Measurements from ENCODE around the gene VMO1.
"Not testable (repeated sequence)": the region's sequence is repeated elsewhere in the genome, so short reads cannot be mapped to it uniquely, and the experiment has no call there.

Gene VMO1

DNA sequence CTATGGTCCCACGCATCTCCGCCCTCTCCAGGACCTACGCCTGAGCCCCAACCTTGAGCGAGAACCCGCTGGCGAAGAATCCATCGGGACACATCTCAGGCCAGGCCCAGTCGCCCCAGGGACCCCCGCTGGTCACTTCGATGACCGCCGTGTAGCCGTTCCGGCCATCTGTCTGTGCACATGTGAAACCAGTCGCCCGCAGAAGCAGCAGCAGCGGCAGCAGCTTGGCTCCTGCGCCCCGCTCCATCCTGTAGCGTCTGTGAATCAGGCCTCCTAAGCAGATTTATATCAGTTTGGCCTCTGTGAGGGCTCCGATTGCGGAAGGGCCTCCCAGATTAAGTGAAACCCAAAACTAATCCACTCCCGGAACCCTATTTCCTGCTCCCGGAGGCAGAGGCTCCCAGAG lies at the start of gene VMO1:
VMO1 (minus strand) TSS at position 259 of the 406 bp plus-strand sequence; CDS start at position 247, 12 bp downstream.
- peak in 2 of 3 donors; percentile 34 to 45 for DNase-seq

DNA sequence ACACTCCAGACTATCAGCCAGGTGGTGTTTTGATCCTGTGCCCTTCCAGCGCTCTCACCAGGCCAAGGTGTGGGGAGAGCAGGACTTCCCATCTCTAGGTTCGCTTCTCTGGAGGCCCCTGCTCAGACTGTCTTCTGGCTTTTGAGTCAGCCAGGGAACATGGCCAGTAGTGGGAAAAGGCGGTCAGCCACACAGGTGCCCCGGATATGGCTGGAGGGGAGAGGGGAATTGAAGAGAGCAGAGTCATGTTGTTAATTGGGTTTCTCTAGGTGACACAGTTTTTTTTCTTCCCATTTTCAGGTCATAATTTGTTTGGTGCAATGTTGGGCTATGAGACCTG lies 48.5 kb upstream of the VMO1 start:
- no peak for DNase-seq

DNA sequence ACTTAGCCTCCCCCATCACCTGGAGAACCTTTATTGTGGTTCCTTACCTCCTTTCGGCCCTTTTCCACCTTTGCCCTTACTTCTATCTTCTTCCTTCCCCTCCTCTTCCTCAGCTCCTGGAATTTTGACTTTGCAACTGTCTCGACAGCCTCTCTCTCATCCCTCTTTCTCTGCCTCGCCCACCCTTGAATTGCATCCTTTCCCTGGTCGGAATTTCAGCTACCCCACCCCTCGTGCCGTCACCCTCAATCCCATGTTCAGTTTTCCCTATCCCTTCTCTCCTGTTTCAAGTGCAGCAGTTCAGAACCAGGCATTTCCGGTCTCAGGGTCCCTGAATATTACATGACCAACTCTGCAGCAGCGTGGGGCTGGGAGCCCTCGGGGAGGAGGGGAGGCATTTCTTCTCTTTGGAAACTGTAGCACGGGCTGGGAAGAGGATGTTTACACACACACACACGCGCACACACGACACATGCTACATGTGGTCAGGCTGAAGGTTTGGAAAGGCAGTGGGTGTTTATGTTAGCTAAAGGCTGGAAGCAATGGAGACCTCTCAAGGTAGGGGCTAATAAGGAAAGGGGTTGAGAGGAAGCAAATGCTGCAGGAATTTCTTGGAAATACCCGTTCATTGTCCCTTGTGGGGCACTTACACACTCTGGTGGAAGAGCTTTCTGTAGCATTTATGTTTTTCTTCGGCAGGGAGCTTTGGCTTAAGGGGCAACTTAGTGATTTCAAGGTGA lies 47.9 kb upstream of the VMO1 start:
- DNase-seq, result peak; percentile 53 to 65 (median 57)

DNA sequence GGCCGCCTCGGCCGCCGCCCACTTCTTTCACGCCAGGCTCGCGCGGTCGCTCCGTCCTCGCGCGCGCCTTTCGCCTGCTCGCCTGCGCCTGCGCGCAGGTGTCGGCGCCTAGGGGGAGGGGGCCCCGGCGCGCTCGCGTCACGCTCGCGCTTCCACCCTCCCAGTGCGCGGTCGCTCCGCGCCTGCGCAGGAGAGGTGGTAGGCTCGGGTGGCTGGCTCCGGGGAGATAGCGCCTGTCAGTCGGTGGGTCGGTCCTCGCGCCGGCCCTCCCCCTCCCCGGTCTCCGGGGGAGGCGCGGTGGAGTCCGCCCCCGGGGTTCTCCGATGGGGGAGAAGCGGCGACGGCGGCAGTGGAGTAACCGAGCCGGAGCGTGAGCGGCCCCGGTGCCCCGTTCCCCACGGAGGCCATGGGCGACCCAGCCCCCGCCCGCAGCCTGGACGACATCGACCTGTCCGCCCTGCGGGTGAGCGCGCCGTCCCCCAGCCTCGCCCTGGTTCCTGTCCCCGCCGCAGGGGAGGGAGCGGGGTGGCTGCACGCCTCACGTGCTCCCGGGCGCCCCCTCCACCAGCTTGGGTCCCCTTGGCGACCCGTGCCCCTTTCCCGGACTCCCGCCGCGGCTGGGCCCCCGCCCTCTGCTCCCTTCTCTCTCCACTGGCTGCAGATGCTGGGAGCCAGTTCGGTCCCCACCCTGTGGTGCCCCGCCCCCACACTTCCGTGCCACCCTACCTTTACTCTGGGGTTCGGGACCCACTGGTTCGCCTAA lies 47.2 kb upstream of the VMO1 start, which contains the start of gene MINK1:
MINK1 (plus strand) TSS at position 163 of the 763 bp plus-strand sequence; CDS start at position 407, 244 bp downstream.
- peak; percentile 92 to 98 (median 97) for DNase-seq

DNA sequence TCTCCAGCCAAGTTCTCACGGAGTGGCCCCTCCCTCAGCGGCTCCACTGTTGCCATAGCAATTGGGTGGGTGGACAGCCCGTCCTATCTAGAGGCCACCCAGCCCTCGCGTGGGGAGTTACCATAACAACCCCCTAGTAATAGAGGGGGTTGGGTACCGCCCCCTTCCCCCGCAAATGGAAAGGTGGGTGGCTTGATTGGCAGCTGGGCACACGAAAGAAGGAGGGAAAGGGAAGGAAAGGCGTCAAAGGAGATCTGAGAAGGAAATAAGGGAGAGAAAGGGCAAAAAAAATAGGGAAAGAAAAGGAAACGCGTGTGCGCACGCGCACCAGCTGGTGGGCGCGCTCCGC lies 46.6 kb upstream of the VMO1 start:
- DNase-seq, result not testable (repeated sequence)

- DNase-seq, result no peak
Measured at GRCh38 chr17:4827399-4827798, 41.2 kb upstream of the VMO1 start.

DNA sequence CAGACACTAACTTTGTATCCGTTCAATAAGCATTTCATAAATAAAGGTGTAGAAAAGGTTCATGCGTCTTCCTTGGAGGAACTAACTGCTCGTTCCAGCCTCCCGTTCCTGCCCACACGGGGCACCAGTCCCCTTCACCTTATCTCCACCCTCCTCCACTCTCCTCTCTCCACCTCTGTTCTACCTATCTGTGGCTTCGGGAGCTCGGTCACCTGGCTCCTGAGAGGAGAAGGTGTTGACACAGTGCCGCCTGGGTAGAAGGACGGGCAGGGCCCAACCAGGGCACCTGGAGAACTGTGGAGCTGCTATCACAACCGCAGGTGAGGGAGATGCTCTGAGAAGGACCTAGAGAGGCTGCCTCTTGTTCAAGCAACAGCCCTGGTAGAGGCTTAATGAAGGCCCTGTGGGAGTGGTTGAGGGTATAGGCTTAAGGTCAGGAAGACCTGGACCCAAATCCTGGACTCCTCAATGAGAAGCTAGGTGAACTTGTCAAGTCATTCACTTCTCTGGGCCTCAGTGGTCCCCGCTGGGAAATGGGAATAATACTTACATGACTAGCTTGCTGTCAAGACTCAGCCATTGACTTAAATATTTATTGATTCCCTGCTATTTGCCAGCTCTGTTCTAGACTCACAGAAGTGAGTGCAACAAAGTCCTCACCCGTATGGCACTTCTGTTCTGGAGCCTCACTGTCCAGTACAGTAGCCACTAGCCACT lies 37.4 kb upstream of the VMO1 start:
- no peak for DNase-seq

- DNase-seq, result no peak
Measured at GRCh38 chr17:4822835-4823234, 36.7 kb upstream of the VMO1 start.

- no peak for DNase-seq
Measured at GRCh38 chr17:4818276-4818675, 32.1 kb upstream of the VMO1 start.

DNA sequence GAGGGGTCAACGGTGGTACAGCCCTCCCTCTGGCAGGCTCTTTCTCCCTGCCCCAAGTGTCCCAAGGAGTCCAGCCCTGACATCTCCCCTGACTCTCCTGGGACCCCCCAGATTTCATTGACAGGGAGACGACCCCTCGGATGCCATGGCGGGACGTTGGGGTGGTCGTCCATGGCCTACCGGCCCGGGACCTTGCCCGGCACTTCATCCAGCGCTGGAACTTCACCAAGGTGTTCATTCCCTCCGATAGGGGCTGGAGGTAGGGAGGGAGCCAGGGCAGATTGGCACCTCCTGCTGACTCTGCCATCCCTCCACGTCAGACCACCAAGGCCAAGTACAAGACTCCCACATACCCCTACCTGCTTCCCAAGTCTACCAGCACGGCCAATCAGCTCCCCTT lies 30.7 kb upstream of the VMO1 start:
- DNase-seq, result no peak

DNA sequence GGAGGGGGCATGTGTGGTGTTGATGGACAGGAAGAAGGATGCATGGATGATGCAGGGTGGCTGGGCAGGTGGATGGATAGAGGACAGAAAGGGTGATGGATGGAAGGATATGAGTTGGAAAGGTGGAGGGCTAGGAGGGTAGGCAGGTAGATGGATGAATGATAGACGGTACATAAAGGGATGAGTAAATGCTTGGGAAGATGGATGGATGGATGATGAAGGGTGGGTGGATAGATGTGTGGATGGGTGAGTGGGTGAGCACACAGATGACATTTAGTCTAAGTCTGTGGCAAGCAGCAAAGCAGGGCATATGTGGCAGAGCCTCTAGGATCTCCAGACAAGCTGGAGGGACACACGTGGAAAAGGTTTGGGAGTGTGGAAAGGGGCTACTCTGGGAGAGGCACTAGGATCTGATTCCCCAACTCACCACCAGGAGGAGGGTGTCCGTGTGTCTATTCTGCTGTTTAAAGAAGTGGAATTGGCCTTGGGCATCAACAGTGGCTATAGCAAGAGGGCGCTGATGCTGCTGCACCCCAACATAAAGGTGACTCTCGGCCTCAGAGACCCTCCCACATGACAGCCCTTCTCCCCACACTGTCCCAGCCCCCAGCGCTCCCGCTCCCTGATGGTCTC lies 29.0 kb upstream of the VMO1 start:
- DNase-seq, result peak in 1 of 3 donors; percentile 28

DNA sequence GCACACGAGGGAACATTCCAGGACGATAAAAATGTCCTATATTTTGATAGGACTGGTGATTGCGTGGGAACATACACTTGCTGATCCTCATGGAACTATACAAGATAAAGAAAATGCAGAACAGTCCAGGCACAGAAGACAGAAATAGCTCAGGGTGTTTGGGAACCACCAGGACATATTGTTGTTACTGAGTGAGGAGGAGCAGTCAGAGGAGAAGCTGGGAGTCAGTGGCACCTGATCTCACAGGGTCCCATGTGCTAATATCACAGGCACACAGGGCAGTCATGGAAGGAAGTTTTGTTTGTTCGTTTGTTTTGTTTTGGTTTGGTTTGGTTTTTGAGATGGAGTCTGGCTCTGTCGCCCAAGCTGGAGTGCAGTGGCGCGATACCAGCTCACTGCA lies 26.5 kb upstream of the VMO1 start:
- no peak for DNase-seq

- DNase-seq, result no peak
Measured at GRCh38 chr17:4811471-4811870, 25.3 kb upstream of the VMO1 start.

DNA sequence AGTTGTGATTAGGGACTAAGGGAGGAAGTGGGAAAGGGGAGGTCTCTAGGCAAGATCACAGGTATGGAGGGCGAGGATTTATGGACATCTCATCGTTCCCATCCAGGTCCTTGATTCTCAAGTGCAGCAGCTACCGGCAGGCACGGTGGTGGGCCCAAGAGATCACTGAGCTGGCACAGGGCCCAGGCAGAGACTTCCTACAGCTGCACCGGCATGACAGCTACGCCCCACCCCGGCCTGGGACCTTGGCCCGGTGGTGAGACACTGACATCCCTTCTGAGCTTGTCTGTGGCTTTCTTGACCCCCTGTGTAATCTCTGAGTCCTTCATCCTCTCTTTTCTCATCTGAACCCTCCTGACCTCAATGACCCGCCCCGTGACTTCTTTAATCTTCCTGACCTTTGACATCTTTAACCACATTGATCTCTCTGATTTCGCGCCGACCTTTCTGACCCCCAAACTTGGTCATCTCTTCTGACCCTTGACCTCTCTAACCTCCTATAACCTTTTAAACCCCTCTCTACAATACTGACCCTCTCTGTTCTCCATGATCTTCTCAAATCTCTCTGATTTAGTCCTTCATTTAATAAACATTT lies 24.6 kb upstream of the VMO1 start:
- no peak for DNase-seq

GRCh38 chr17:4808378-4808767 lies 22.2 kb upstream of the VMO1 start:
- DNase-seq, result no peak

DNA sequence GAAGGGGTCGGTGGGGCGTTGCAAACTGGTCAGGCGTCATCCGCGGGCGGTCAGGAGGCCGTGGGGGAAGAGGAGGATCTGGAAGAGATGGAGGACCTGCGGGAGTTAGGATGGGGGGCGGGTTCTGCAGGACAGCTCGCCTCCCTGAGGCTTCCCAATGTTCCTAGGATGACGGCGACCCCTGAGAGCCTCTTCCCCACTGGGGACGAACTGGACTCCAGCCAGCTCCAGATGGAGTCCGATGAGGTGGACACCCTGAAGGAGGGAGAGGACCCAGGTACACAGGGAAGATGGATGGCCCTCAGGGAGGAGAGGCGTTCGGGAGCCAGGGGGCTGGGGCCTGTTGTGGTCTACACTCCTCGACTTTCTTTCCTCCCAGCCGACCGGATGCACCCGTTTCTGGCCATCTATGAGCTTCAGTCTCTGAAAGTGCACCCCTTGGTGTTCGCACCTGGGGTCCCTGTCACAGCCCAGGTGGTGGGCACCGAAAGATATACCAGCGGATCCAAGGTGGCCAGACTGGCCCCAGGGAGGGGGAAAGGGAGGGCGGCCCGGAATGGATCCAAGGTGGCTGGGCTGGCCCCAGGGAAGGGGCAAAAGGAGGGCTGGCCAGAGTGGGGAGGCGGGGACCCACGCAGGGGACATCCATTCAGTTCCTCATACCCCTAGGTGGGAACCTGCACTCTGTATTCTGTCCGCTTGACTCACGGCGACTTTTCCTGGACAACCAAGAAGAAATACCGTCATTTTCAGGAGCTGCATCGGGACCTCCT lies 21.6 kb upstream of the VMO1 start:
- DNase-seq, result no peak

DNA sequence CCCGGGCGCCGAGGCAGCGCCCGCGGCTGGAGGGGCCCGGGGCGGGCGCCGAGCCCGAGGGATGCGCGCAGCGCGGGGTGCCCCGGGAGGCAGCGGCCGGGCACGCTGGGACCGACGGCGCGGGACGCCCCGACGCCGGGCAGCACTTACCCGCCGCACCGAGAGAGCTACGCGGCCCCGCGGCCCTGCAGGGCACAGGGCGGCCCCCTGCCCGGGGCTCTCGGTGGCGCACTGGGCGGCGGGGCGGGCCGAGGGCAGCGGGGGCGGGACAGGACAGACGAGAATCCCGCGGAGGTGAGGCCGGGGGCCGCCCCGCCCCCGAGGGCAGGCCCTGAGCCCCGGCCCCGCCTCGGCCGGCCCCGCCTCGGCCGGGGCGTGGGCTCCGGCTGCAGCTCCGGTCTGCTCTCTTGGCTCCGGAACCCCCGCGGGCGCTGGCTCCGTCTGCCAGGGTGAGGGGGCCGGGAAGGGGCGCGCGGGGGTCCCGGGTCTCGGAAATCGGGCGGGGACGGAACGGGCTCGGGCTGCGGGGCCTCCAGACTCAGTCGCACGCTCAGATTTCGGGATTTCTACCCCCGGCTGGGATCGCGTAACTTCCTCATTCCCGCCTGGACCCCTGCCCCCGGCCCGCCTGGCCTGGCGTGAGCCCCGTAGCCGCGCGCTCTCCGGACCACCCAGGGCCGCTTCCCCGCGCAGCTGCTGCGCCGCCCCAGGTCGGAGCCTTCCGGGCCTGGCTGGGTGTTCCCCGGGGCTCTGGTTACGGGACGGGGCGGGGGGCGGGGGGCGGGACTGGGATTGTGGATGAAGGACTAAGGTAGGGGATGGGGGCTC lies 20.8 kb upstream of the VMO1 start, which contains the start of gene PLD2:
PLD2 (plus strand) TSS at position 376 of the 828 bp plus-strand sequence. CDS start 621 bp downstream, outside the sequence.
- DNase-seq, result peak; percentile 92 to 98 (median 96)

- no peak for DNase-seq
Measured at GRCh38 chr17:4806456-4806776, 20.3 kb upstream of the VMO1 start.

GRCh38 chr17:4802228-4802627 lies 16.1 kb upstream of the VMO1 start, which contains the start of gene C17orf114:
Gene C17orf114 (minus strand): TSS chr17:4802328.
- DNase-seq, result no peak

GRCh38 chr17:4800462-4801196 lies 14.5 kb upstream of the VMO1 start:
- DNase-seq, result no peak
